SK-N-SH treated with all-trans-retinoic acid at 6 μM for 48 hours (cell line): ENCODE results near the gene TH.

ENCODE experiments used
- ATAC-seq: fragments of 200-7000 bp; cut with Tn5 transposase; 3 replicates; pipeline ENCODE4 v1.9.1; 2020; ENCODE audit warnings: mild to moderate bottlenecking, moderate library complexity
- ARNTL ChIP-seq: fragments of 450-650 bp; formaldehyde crosslinking; IDR thresholded peaks from 2 replicates; pipeline ENCODE4 v1.5.0; 2020; ENCODE audit warnings: low read depth, mild to moderate bottlenecking, moderate library complexity, borderline replicate concordance
- BACH2 ChIP-seq: fragments of 250-450 bp; sonication (Bioruptor Pico); IDR thresholded peaks from 2 replicates; pipeline ENCODE4 v1.9.0; 2021; ENCODE audit warnings: mild to moderate bottlenecking, borderline replicate concordance
- CREB5 ChIP-seq: fragments of 250-450 bp; sonication (Bioruptor Pico); IDR thresholded peaks from 2 replicates; pipeline ENCODE4 v1.5.1; 2020; ENCODE audit warnings: low read depth, mild to moderate bottlenecking, moderate library complexity
- CSDC2 ChIP-seq: fragments of 250-450 bp; sonication (Bioruptor Pico); IDR thresholded peaks from 2 replicates; pipeline ENCODE4 v1.5.0; 2020; ENCODE audit warnings: mild to moderate bottlenecking, moderate library complexity
- CSRNP3 ChIP-seq: fragments of 250-450 bp; sonication (Bioruptor Pico); IDR thresholded peaks from 2 replicates; pipeline ENCODE4 v1.5.1; 2021; ENCODE audit warnings: mild to moderate bottlenecking, moderate library complexity
- ESRRG ChIP-seq: fragments of 250-450 bp; sonication (Bioruptor Pico); IDR thresholded peaks from 2 replicates; pipeline ENCODE4 v1.6.1; 2021; ENCODE audit warnings: mild to moderate bottlenecking
- GLIS3 ChIP-seq: fragments of 250-450 bp; sonication (Bioruptor Pico); IDR thresholded peaks from 2 replicates; pipeline ENCODE4 v1.5.0; 2020; ENCODE audit warnings: mild to moderate bottlenecking, moderate library complexity
- ISL1 ChIP-seq: fragments of 250-450 bp; sonication (Bioruptor Pico); IDR thresholded peaks from 2 replicates; pipeline ENCODE4 v2.1.2; 2022; ENCODE audit warnings: mild to moderate bottlenecking, moderate library complexity
- OSR1 ChIP-seq: fragments of 250-450 bp; sonication (Bioruptor Pico); IDR thresholded peaks from 2 replicates; pipeline ENCODE4 v1.8.0; 2022; ENCODE audit warnings: moderate library complexity, mild to moderate bottlenecking, inconsistent platforms
- POU6F1 ChIP-seq: fragments of 250-450 bp; sonication (Bioruptor Pico); IDR thresholded peaks from 2 replicates; pipeline ENCODE4 v1.8.0; 2021; ENCODE audit warnings: low read depth, mild to moderate bottlenecking, moderate library complexity, borderline replicate concordance
- PPARA ChIP-seq: fragments of 250-450 bp; sonication (Bioruptor Pico); IDR thresholded peaks from 2 replicates; pipeline ENCODE4 v1.5.0; 2020; ENCODE audit warnings: mild to moderate bottlenecking, borderline replicate concordance
- RARB ChIP-seq: fragments of 250-450 bp; sonication (Bioruptor Pico); IDR thresholded peaks from 2 replicates; pipeline ENCODE4 v1.8.0; 2021; ENCODE audit warnings: mild to moderate bottlenecking, moderate library complexity
- SNAI2 ChIP-seq: fragments of 250-450 bp; sonication (Bioruptor Pico); IDR thresholded peaks from 2 replicates; pipeline ENCODE4 v1.5.0; 2020; ENCODE audit warnings: mild to moderate bottlenecking, moderate library complexity
- TCF4 ChIP-seq: fragments of 250-450 bp; sonication (Bioruptor Pico); IDR thresholded peaks from 2 replicates; pipeline ENCODE4 v1.8.0; 2021; ENCODE audit warnings: mild to moderate bottlenecking, moderate library complexity, borderline replicate concordance
- TOX ChIP-seq: fragments of 250-450 bp; sonication (Bioruptor Pico); IDR thresholded peaks from 2 replicates; pipeline ENCODE4 v1.8.0; 2021; ENCODE audit warnings: mild to moderate bottlenecking, moderate library complexity, borderline replicate concordance
- TSHZ2 ChIP-seq: fragments of 250-450 bp; sonication (Bioruptor Pico); IDR thresholded peaks from 2 replicates; pipeline ENCODE4 v1.5.0; 2020; ENCODE audit warnings: mild to moderate bottlenecking, moderate library complexity
- ZC3H10 ChIP-seq: fragments of 250-450 bp; sonication (Bioruptor Pico); IDR thresholded peaks from 2 replicates; pipeline ENCODE4 v1.5.1; 2021; ENCODE audit warnings: mild to moderate bottlenecking, moderate library complexity
- ZFP3 ChIP-seq: fragments of 250-450 bp; sonication (Bioruptor Pico); IDR thresholded peaks from 2 replicates; pipeline ENCODE4 v1.5.0; 2020; ENCODE audit warnings: mild to moderate bottlenecking, moderate library complexity
- ZFP30 ChIP-seq: fragments of 450-650 bp; formaldehyde crosslinking; IDR thresholded peaks from 2 replicates; pipeline ENCODE4 v1.5.0; 2022; ENCODE audit warnings: mild to moderate bottlenecking, moderate library complexity
- ZNF565 ChIP-seq: fragments of 450-650 bp; formaldehyde crosslinking; conservative IDR thresholded peaks from 2 replicates; pipeline ENCODE4 v1.5.0; 2020; ENCODE audit warnings: low read depth, mild to moderate bottlenecking, moderate library complexity
- ZNF8 ChIP-seq: fragments of 450-650 bp; formaldehyde crosslinking; IDR thresholded peaks from 2 replicates; pipeline ENCODE4 v1.5.0; 2020; ENCODE audit warnings: mild to moderate bottlenecking, moderate library complexity

TH gene

GRCh38 chr11:2175659-2176058, 4.0 kb upstream of the TH start:
- ATAC-seq = no peak
- TF ChIP-seq ARNTL (CRISPR knock-in tag) (no peak), TOX (CRISPR knock-in tag) (no peak), SNAI2 (no peak), POU6F1 (CRISPR knock-in tag) (no peak), ESRRG (CRISPR knock-in tag) (no peak), ZNF8 (CRISPR knock-in tag) (no peak), ISL1 (CRISPR knock-in tag) (no peak), ZNF565 (CRISPR knock-in tag) (no peak), ZFP30 (CRISPR knock-in tag) (no peak), CSRNP3 (CRISPR knock-in tag) (no peak), PPARA (CRISPR knock-in tag) (no peak), CSDC2 (CRISPR knock-in tag) (no peak), BACH2 (CRISPR knock-in tag) (no peak), RARB (no peak), ZC3H10 (CRISPR knock-in tag) (no peak), CREB5 (CRISPR knock-in tag) (no peak)
- TF ChIP-seq, all 23 proteins: peak for 0

GRCh38 chr11:2174361-2174760, 2.7 kb upstream of the TH start:
- TF ChIP-seq ZNF8 (CRISPR knock-in tag) (no peak), ZFP3 (CRISPR knock-in tag) (no peak)
- no peak for ATAC-seq

GRCh38 chr11:2173761-2174160, 2.1 kb upstream of the TH start:
- ATAC-seq = no peak

More at GRCh38 chr11:2173761-2174160, 2.1 kb upstream of the TH start:
- no peak for TF ChIP-seq RARB
- no peak for TF ChIP-seq TCF4
- no peak for TF ChIP-seq SNAI2
- TF ChIP-seq BACH2 (CRISPR knock-in tag) = no peak
- no peak for TF ChIP-seq ZFP3 (CRISPR knock-in tag)
- TF ChIP-seq ZFP30 (CRISPR knock-in tag) = no peak
- no peak for TF ChIP-seq CSRNP3 (CRISPR knock-in tag)
- TF ChIP-seq ZNF8 (CRISPR knock-in tag) = no peak
- no peak for TF ChIP-seq ESRRG (CRISPR knock-in tag)
- no peak for TF ChIP-seq TOX (CRISPR knock-in tag)
- TF ChIP-seq ISL1 (CRISPR knock-in tag) = no peak
- TF ChIP-seq ARNTL (CRISPR knock-in tag) = no peak
- TF ChIP-seq TSHZ2 (CRISPR knock-in tag) = no peak
- TF ChIP-seq GLIS3 (CRISPR knock-in tag) = no peak
- no peak for TF ChIP-seq ZC3H10 (CRISPR knock-in tag)
- TF ChIP-seq OSR1 (CRISPR knock-in tag) = no peak
- TF ChIP-seq CREB5 (CRISPR knock-in tag) = no peak
